Measurements from ENCODE around the gene NRG2.

DNA sequence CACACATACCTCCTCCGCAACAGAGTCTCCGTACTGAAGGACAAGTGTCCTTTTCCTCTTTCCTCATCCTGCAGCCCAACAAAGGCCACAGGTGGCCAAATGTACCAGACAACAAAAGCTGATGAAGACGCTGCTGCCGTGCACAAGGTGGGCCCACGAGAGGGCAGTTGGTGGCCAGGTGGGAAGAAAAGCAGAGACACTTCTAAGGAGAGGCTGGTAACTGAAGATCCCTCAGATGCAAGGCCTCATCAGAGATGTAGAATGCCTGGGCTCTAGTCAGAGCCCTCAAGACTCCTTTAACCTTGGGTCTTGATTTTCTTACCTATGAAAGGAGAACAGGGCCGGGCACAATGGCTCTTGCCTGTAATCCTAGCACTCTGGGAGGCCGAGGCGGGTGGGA lies 75.7 kb downstream of the NRG2 start:
- TF ChIP-seq, protein P1, sequence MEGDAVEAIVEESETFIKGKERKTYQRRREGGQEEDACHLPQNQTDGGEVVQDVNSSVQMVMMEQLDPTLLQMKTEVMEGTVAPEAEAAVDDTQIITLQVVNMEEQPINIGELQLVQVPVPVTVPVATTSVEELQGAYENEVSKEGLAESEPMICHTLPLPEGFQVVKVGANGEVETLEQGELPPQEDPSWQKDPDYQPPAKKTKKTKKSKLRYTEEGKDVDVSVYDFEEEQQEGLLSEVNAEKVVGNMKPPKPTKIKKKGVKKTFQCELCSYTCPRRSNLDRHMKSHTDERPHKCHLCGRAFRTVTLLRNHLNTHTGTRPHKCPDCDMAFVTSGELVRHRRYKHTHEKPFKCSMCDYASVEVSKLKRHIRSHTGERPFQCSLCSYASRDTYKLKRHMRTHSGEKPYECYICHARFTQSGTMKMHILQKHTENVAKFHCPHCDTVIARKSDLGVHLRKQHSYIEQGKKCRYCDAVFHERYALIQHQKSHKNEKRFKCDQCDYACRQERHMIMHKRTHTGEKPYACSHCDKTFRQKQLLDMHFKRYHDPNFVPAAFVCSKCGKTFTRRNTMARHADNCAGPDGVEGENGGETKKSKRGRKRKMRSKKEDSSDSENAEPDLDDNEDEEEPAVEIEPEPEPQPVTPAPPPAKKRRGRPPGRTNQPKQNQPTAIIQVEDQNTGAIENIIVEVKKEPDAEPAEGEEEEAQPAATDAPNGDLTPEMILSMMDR (IDR thresholded peaks at IDR 0.05) = no peak
- no peak for TF ChIP-seq ZFX (IDR thresholded peaks at IDR 0.05; ENCODE audit: borderline replicate concordance)

All from 22Rv1 (cell line).